Duodenal mucosa (tissue), 2 donors: Measurements from ENCODE around the gene HADHA.
A peak's percentile ranks its signal among the peaks of the same experiment; 100 is the strongest.

Experiments
- H3K27ac ChIP-seq: one replicate; pipeline ENCODE4 v1.7.0; 2013; ENCODE audit warnings: low read depth, low read length
- H3K27me3 ChIP-seq, 2 donors: one replicate each; pipeline ENCODE4 v1.7.0; 2013; ENCODE audit warnings: low read length in 2 of 2, control low read depth in 1 of 2; ENCODE audit not compliant: insufficient read depth in 2 of 2, control insufficient read depth in 1 of 2
- H3K36me3 ChIP-seq, 2 donors: one replicate each; pipeline ENCODE4 v1.7.0; 2013; ENCODE audit warnings: low read length in 2 of 2, control low read depth in 1 of 2; ENCODE audit not compliant: insufficient read depth in 2 of 2, control insufficient read depth in 1 of 2
- H3K4me1 ChIP-seq, 2 donors: one replicate each; pipeline ENCODE4 v1.7.0; 2013; ENCODE audit warnings: low read length in 2 of 2, control low read depth in 1 of 2; ENCODE audit not compliant: insufficient read depth in 2 of 2, control insufficient read depth in 1 of 2
- H3K4me3 ChIP-seq, 2 donors: one replicate each; pipeline ENCODE4 v1.7.0; 2013; ENCODE audit warnings: low read length in 2 of 2, low read depth in 1 of 2
- H3K9ac ChIP-seq, 2 donors: one replicate each; pipeline ENCODE4 v1.7.0; 2013; ENCODE audit warnings: low read length in 2 of 2, low read depth in 1 of 2
- H3K9me3 ChIP-seq, 2 donors: one replicate each; pipeline ENCODE4 v1.7.0; 2013; ENCODE audit warnings: low read length in 2 of 2, control low read depth in 1 of 2; ENCODE audit not compliant: control insufficient read depth in 1 of 2

Gene HADHA

DNA sequence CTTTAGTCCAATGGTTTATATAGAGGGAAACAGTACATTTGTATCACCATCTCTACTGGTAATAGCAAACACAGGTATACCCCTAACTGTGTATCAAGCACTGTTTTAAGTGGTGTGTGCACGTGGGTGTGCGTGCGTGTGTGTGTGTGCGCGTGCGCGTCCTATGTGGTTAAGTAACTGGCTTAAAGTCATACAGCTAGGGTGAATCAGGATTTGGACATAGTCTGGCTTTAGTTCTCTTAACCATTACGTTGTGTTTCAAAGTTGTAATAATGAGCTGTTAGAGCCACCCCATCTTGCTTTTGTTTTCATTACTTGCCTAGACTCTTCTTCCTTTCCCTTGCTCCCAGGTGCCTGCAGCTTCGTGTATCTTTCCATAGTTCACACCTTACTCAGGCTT lies 2.4 kb upstream of the HADHA start:
- no peak overlapping the region for H3K27ac ChIP-seq
- H3K9ac ChIP-seq, result peak overlapping the region; percentile 37 to 38
- H3K4me1 ChIP-seq, result peaks cover 21 to 25% of the 10 kb centered on the region in 2 donors
- H3K27me3 ChIP-seq, result no peaks in the 10 kb centered on the region
- H3K36me3 ChIP-seq, result no peaks in the 10 kb centered on the region
- peak overlapping the region; percentile 99 for H3K4me3 ChIP-seq
- H3K9me3 ChIP-seq, result no peaks in the 10 kb centered on the region

DNA sequence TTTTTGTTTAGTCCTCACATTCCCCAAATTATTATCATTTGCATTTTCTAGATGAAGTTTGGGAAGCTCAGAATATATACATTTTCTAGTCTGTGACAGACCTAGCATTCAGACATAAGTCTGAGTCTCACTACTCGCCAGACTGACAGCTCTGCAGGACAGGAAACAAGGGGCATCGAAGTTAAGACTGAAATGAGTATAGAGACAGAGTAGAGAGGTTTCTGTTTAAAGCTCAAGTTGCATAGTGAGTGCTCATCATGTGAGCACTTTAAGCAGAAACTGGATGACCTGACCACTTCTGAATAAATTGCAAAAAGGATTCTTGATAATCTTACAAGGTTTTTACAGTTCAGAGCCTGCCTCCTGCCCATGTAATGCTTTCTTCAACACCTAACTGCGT lies 1.4 kb upstream of the HADHA start:
- Histone ChIP-seq H3K27me3 (no peaks in the 10 kb centered on the region), H3K4me3 (peak overlapping the region; percentile 99), H3K9me3 (no peaks in the 10 kb centered on the region), H3K27ac (no peak overlapping the region), H3K9ac (peak overlapping the region; percentile 97), H3K4me1 (peaks cover 25 to 27% of the 10 kb centered on the region in 2 donors), H3K36me3 (no peaks in the 10 kb centered on the region)

- Histone ChIP-seq H3K36me3 (no peaks in the 10 kb centered on the region), H3K4me3 (peak overlapping the region; percentile 99), H3K27ac (peak overlapping the region; percentile 95), H3K9ac (peak overlapping the region; percentile 97), H3K9me3 (no peaks in the 10 kb centered on the region), H3K27me3 (no peaks in the 10 kb centered on the region), H3K4me1 (peaks cover 30 to 31% of the 10 kb centered on the region in 2 donors)
Measured at GRCh38 chr2:26245231-26245732, 850 bp upstream of the HADHA start.

DNA sequence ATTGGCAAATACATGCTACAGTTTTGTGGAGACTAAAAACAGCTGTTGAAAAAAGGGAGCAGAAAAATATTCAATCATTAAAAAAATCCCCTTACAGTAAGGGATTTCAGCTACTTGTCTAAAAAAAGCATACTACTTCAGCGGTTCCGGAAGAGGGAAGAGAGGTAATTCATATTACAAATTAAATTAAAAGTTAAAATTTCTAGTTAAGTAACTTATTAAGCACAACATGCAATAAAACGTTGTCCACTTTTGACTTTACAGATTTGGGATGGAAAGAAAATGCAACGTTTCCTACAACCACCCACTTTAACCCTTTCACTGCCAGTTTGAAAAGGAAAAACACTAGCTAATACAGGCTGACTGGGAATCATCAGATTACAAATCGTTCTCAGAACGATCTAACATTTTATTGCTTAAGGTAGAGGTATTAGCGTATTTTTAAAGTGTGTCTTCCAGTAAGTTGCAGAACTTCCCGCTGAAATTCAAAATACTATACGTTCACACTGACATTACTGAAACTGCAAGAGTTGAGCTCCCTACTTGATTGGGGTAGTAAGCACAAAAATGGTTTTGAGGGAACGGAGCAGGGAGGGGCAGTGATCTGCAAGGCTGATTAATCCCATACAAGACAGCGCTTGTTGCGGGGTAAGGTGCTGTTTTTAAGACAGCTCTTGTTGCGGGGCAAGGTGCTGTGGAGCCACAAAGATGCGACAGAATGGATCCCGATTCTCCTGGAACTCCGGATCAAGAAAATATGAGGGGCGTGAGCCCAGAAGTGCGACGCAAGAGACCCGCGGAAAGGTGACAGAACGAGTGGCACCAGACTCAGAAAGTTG lies 743 bp downstream of the HADHA start:
- peak overlapping the region; percentile 99 for H3K4me3 ChIP-seq
- H3K27ac ChIP-seq, result peak overlapping the region; percentile 95
- H3K4me1 ChIP-seq, result peaks cover 44 to 45% of the 10 kb centered on the region in 2 donors
- H3K27me3 ChIP-seq, result no peaks in the 10 kb centered on the region
- H3K9ac ChIP-seq, result peak overlapping the region; percentile 97
- peaks cover 0 to 2% of the 10 kb centered on the region in 2 donors for H3K36me3 ChIP-seq
- H3K9me3 ChIP-seq, result no peaks in the 10 kb centered on the region

DNA sequence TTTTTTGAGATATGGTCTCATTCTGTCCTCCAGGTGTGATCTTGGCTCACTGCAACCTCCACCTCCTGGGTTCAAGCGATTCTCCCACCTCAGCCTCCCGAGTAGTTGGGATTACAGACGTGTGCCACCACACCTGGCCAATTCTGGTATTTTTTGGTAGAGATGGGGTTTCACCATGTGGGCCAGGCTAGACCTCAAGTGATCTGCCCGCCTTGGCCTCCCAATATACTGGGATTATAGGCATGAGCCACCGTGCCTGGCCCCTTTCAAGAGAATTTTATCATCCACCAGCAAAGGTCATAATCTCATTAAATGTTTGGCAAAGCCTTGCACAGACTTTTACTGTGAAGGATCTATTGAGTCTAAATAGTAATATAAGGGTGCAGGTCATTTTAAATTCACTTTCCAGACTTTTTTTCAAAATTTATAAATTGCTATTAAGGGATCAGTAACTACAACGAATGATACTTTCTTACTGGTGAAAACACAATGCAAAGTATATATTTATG lies 2.5 kb downstream of the HADHA start:
- Histone ChIP-seq H3K4me3 (peak overlapping the region; percentile 99), H3K9me3 (no peaks in the 10 kb centered on the region), H3K27ac (no peak overlapping the region), H3K9ac (peak overlapping the region; percentile 49 to 97), H3K36me3 (peaks cover 11 to 15% of the 10 kb centered on the region in 2 donors), H3K27me3 (no peaks in the 10 kb centered on the region), H3K4me1 (peaks cover 51 to 55% of the 10 kb centered on the region in 2 donors)

DNA sequence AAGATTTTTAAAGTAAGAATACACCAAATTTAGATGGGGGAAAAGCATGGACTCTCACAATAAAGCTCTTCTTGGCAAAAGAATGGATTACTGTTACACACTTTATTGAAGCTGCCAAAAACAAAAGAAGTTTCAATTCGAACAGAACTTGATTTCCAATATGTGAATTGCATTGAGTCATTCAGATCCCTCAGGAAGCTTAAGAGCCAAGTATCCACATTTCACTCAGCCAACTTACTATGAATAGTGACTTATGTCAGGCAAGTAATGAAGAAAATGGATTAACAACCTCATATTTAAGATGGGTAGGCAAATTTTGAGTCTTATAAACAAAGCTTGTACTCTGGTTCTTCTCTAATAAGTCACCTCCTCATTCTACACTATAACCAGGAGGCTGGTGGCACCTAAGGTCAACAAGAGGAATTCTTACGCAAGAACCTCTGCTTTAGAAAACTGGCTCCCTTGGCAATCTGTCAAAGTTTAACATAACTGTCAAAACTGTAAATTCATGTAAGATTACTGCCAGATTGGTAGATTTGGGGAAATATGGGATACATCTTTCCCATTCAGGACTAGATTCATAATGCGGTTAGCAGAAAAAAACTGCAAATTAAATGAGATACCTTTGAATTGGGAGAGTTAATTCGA lies 6.0 kb downstream of the HADHA start:
- Histone ChIP-seq H3K4me3 (no peak overlapping the region), H3K27me3 (no peaks in the 10 kb centered on the region), H3K9me3 (no peaks in the 10 kb centered on the region), H3K36me3 (peaks cover 35 to 43% of the 10 kb centered on the region in 2 donors), H3K27ac (no peak overlapping the region), H3K4me1 (peaks cover 35 to 51% of the 10 kb centered on the region in 2 donors), H3K9ac (no peak overlapping the region)

DNA sequence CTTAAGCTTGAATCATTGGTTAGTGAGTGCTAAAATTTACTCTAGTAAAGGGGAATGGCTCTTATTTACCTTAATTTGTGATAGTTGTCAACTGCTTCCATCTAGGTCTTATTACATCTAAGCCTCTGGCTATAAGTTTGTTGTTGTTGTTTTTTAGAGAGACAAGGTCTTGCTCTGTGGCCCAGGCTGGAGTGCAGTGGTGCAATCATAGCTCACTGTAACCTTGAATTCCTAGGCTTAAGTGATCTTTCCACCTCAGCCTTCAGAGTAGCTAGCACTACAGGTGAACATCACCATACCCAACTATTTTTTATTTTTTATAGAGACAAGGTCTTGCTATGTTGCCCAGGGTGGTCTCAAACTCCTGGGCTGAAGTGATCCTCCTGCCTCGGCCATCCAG lies 6.6 kb downstream of the HADHA start:
- H3K27me3 ChIP-seq, result no peaks in the 10 kb centered on the region
- no peak overlapping the region for H3K9ac ChIP-seq
- no peak overlapping the region for H3K27ac ChIP-seq
- H3K36me3 ChIP-seq, result peaks cover 41 to 49% of the 10 kb centered on the region in 2 donors
- peaks cover 35 to 51% of the 10 kb centered on the region in 2 donors for H3K4me1 ChIP-seq
- H3K9me3 ChIP-seq, result no peaks in the 10 kb centered on the region
- no peak overlapping the region for H3K4me3 ChIP-seq

GRCh38 chr2:26235089-26235488 lies 9.3 kb downstream of the HADHA start:
- H3K27ac ChIP-seq, result no peak overlapping the region
- H3K9ac ChIP-seq, result no peak overlapping the region
- H3K36me3 ChIP-seq, result peaks cover 55 to 74% of the 10 kb centered on the region in 2 donors
- H3K9me3 ChIP-seq, result no peaks in the 10 kb centered on the region
- H3K4me1 ChIP-seq, result peaks cover 24 to 33% of the 10 kb centered on the region in 2 donors
- H3K4me3 ChIP-seq, result no peak overlapping the region
- no peaks in the 10 kb centered on the region for H3K27me3 ChIP-seq

DNA sequence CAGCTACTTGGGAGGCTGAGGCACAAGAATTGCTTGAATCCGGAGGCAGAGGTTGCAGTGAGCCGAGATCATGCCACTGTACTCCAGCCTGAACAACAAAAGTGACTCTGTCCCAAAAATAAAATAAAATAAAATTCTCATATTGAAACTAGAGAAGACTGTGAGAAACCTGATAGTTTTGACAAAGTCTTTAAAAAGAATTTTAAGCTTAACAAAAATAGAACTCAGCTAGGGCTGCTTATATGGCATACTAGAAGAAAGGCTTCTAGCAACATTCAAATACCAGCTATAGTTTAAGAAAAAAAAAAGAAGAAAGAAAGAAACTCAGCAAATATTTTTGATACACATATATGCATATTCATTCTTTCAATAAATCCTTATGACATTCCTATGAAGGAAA lies 13.6 kb downstream of the HADHA start:
- Histone ChIP-seq H3K4me3 (no peak overlapping the region), H3K36me3 (peaks cover 60 to 72% of the 10 kb centered on the region in 2 donors), H3K9me3 (no peaks in the 10 kb centered on the region), H3K9ac (no peak overlapping the region), H3K27me3 (no peaks in the 10 kb centered on the region), H3K4me1 (peaks cover 0 to 4% of the 10 kb centered on the region in 2 donors), H3K27ac (no peak overlapping the region)

- Histone ChIP-seq H3K27ac (no peak overlapping the region), H3K27me3 (no peaks in the 10 kb centered on the region), H3K9ac (no peak overlapping the region), H3K36me3 (peaks cover 52 to 62% of the 10 kb centered on the region in 2 donors), H3K4me3 (no peak overlapping the region), H3K4me1 (no peaks in the 10 kb centered on the region), H3K9me3 (no peaks in the 10 kb centered on the region)
Measured at GRCh38 chr2:26229595-26229994, 14.8 kb downstream of the HADHA start.
